Stimulated activated naive CD8-positive, alpha-beta T cell treated with anti-CD3 and anti-CD28 coated beads, Interleukin-15, Interleukin-2, amounts not matched to agents 100 ng/mL and 50 ng/mL, for 24 hours (primary cell): ENCODE measurements around the gene FGF2.
"Not testable (repeated sequence)": the region's sequence is repeated elsewhere in the genome, so short reads cannot be mapped to it uniquely, and the experiment has no call there.

Experiments
- H3K27ac Mint-ChIP-seq: one replicate; pipeline ENCODE4 v1.8.0; 2021; ENCODE audit warnings: mild to moderate bottlenecking, mixed read lengths
- H3K27me3 Mint-ChIP-seq: one replicate; pipeline ENCODE4 v1.8.0; 2021; ENCODE audit warnings: mixed read lengths
- H3K36me3 Mint-ChIP-seq: one replicate; pipeline ENCODE4 v1.8.0; 2021; ENCODE audit warnings: low read depth, mixed read lengths
- H3K4me1 Mint-ChIP-seq: one replicate; pipeline ENCODE4 v1.8.0; 2021; ENCODE audit warnings: low read depth, mixed read lengths
- H3K4me3 Mint-ChIP-seq: one replicate; pipeline ENCODE4 v1.8.0; 2021; ENCODE audit warnings: mild to moderate bottlenecking, mixed read lengths
- H3K9me3 Mint-ChIP-seq: one replicate; pipeline ENCODE4 v1.8.0; 2021; ENCODE audit warnings: mixed read lengths

The FGF2 gene

GRCh38 chr4:122945136-122945535, 118.5 kb downstream of the FGF2 start:
- not testable (repeated sequence) for H3K27me3 Mint-ChIP-seq, H3K4me1 Mint-ChIP-seq, H3K4me3 Mint-ChIP-seq, H3K27ac Mint-ChIP-seq, H3K9me3 Mint-ChIP-seq
- H3K36me3 Mint-ChIP-seq = peaks cover 59% of the 10 kb centered on the region

DNA sequence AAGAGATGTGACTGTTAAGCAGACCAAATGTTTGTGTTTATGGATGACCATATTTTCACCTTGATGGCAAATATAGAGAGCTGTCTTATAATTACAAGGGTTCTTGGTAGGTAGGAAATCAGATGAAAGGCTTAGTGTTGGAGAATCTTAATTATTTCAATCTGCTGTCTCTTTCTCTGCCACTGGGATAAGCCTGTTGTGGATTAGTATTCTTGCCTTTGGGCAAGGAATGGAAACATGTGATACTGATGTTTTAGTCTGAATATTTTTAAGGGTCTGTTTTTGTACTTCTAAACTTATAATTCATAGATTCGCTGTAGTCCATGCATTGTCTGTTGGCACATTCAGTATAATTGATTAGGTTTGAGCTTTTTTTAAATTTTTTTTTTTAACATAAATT, 119.5 kb downstream of the FGF2 start:
- Mint-ChIP-seq H3K27me3 (no peaks in the 10 kb centered on the region), H3K36me3 (peaks cover 63% of the 10 kb centered on the region), H3K4me1 (no peaks in the 10 kb centered on the region)

More for the DNA sequence above, 119.5 kb downstream of the FGF2 start:
- Mint-ChIP-seq H3K27ac (no peak overlapping the region), H3K4me3 (no peak overlapping the region), H3K9me3 (no peaks in the 10 kb centered on the region)
